Measurements from ENCODE around the gene PHACTR4. TPM values are rescaled to one million over a fixed set of nuclear protein-coding genes. Genes with fewer than 3 reads are reported as not detected.
"Not testable (repeated sequence)": the region's sequence is repeated elsewhere in the genome, so short reads cannot be mapped to it uniquely, and the experiment has no call there.

PHACTR4 gene
- total RNA-seq, 4 donors from 2014 or later, result 36.6 to 51.7 (median 44.6) TPM

DNA sequence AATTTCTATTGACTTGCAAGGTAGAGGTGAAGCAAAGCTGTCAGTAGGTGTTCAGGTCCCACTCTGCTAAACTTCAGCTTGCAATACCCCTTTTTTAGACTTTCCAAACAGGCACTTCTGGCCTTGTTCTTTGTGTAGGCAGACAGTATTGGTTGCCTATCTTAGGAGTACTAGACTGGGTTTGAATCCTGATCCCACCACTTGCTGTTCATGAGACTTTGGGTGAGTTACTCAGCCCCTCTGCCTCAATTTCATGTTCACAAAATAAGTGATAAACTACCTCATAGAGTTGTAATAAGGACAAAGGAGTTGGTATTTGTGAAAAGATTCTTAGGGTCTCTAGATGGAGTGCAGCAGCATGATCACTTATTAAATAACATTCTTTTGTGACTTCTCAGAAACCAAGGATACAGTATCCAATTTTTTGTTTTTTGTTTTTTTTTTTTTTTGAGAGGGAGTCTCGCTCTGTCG lies 141.5 kb downstream of the PHACTR4 start:
- DNase-seq, result no peak
- H3K4me1 ChIP-seq, result peaks cover 0 to 50% (median 16%) of the 10 kb centered on the region in 4 donors
- H3K36me3 ChIP-seq, result peaks cover 0 to 67% (median 0%) of the 10 kb centered on the region in 3 donors
- no peaks in the 10 kb centered on the region for H3K27me3 ChIP-seq
- no peak for TF ChIP-seq POLR2A (IDR thresholded peaks at IDR 0.05)
- TF ChIP-seq, protein P1, sequence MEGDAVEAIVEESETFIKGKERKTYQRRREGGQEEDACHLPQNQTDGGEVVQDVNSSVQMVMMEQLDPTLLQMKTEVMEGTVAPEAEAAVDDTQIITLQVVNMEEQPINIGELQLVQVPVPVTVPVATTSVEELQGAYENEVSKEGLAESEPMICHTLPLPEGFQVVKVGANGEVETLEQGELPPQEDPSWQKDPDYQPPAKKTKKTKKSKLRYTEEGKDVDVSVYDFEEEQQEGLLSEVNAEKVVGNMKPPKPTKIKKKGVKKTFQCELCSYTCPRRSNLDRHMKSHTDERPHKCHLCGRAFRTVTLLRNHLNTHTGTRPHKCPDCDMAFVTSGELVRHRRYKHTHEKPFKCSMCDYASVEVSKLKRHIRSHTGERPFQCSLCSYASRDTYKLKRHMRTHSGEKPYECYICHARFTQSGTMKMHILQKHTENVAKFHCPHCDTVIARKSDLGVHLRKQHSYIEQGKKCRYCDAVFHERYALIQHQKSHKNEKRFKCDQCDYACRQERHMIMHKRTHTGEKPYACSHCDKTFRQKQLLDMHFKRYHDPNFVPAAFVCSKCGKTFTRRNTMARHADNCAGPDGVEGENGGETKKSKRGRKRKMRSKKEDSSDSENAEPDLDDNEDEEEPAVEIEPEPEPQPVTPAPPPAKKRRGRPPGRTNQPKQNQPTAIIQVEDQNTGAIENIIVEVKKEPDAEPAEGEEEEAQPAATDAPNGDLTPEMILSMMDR (IDR thresholded peaks at IDR 0.05), result no peak
- H3K9me3 ChIP-seq, result no peaks in the 10 kb centered on the region
- peak overlapping the region in 1 of 4 donors; percentile 20 for H3K27ac ChIP-seq
- no peak overlapping the region for H3K4me3 ChIP-seq

DNA sequence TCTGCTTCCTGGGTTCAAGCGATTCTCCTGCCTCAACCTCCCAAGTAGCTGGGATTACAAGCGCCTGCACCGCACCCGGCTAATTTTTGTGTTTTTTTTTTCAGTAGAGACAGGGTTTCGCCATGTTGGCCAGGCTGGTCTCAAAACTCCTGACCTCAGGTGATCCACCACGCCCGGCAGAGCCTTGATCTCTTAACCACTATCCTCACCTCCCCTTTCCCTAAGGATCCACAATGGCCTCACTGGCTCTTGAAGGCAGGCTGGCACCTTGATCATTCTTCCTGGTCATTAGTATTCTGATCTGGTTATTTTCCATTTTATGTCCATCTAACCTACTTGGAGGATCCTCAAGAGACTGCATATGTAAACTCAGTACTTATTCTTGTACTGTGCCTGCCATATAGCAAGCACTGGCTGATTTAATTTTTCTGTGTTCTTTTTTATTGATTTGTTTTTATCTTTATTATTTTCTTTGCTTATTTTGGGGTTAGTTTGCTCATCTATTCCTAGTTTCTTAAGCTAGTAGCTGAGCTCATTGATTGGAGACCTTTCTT lies 142.6 kb downstream of the PHACTR4 start:
- TF ChIP-seq POLR2A (IDR thresholded peaks at IDR 0.05), result no peak
- TF ChIP-seq, protein P1 (IDR thresholded peaks at IDR 0.05), result no peak
- peaks cover 0 to 48% (median 16%) of the 10 kb centered on the region in 4 donors for H3K4me1 ChIP-seq
- H3K27ac ChIP-seq, result no peak overlapping the region
- no peaks in the 10 kb centered on the region for H3K27me3 ChIP-seq
- no peak overlapping the region for H3K4me3 ChIP-seq
- no peaks in the 10 kb centered on the region for H3K9me3 ChIP-seq
- H3K36me3 ChIP-seq, result peaks cover 0 to 67% (median 0%) of the 10 kb centered on the region in 3 donors
- no peak for DNase-seq

- Histone ChIP-seq H3K36me3 (peaks cover 0 to 58% (median 0%) of the 10 kb centered on the region in 3 donors), H3K4me1 (peaks cover 0 to 34% (median 13%) of the 10 kb centered on the region in 4 donors)
- not testable (repeated sequence) for H3K27ac ChIP-seq, H3K9me3 ChIP-seq, DNase-seq, H3K27me3 ChIP-seq, H3K4me3 ChIP-seq
Measured at GRCh38 chr1:28514445-28514933, 144.9 kb downstream of the PHACTR4 start.

DNA sequence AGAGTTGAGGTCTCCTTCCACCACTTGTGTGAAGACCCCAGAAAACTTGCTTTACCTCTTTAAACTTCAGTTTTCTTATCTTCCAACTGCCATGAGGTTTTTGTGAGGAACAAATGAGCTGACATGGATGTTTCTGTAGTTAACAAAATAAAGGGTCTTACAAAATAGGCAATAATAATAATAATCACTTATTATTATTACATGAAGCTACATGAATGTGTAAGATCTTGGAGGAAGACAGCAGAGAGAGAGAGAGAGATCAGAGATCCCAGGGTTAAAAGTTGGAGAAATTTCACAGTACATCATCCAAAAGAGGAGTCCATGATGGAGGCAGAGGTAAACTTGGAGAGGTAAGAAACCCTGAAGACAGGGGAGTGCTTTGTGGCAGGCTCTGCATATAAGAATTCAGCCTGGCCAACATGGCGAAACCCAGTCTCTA lies 147.0 kb downstream of the PHACTR4 start:
- H3K27me3 ChIP-seq, result no peaks in the 10 kb centered on the region
- TF ChIP-seq, protein P1 (IDR thresholded peaks at IDR 0.05), result no peak
- no peak for TF ChIP-seq POLR2A (IDR thresholded peaks at IDR 0.05)
- no peak for DNase-seq

DNA sequence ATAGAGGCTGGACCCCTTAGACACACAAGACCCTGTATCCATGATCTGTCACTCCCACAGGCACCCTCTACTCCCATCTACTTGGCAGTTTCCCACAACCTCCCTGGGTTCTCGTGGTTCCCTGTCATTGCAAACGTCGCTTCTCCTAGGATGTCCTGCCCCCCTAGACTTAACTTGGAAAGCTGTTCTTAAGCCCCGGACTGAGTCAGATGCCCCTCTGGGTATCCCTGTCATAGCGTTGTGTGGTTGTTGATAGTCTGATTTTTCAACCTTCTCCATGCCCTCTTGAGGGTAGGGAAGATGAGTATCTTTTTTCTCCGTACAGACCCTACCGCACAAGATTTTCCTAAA lies 148.1 kb downstream of the PHACTR4 start:
- DNase-seq, result no peak

More for the DNA sequence above, 147.0 kb downstream of the PHACTR4 start:
- no peak overlapping the region for H3K4me3 ChIP-seq
- H3K9me3 ChIP-seq, result no peaks in the 10 kb centered on the region
- H3K36me3 ChIP-seq, result peaks cover 0 to 38% (median 0%) of the 10 kb centered on the region in 3 donors
- H3K4me1 ChIP-seq, result peaks cover 0 to 18% (median 10%) of the 10 kb centered on the region in 4 donors
- peak overlapping the region in 1 of 4 donors; percentile 89 for H3K27ac ChIP-seq

More for the DNA sequence above, 148.1 kb downstream of the PHACTR4 start:
- Histone ChIP-seq H3K36me3 (peaks cover 0 to 27% (median 0%) of the 10 kb centered on the region in 3 donors), H3K4me3 (peak overlapping the region; percentile 68 to 95 (median 85)), H3K4me1 (peaks cover 0 to 14% (median 8%) of the 10 kb centered on the region in 4 donors), H3K27ac (peak overlapping the region; percentile 65 to 94 (median 88)), H3K27me3 (no peaks in the 10 kb centered on the region), H3K9me3 (no peaks in the 10 kb centered on the region)
- no peak for TF ChIP-seq POLR2A (IDR thresholded peaks at IDR 0.05)
- TF ChIP-seq, protein P1 (IDR thresholded peaks at IDR 0.05), result no peak
